OCI-LY7 (cell line): ENCODE measurements around the gene SFRP4. TPM values are rescaled to one million over a fixed set of nuclear protein-coding genes. Genes with fewer than 3 reads are reported as not detected.

Experiments used
- BruUV-seq: library from RNA; stranded (reverse); fragments of 400-500 nt; replicated peaks from 2 replicates; lab custom pipeline; 2021; lab: Mats Ljungman, UMichigan
- CTCF ChIA-PET: fragments of 300-600 bp; sonication (Branson Sonifier 250); formaldehyde crosslinking; loops from one replicate; lab custom pipeline; 2022; ENCODE audit warnings: antibody characterized with exemption; ENCODE audit not compliant: unreplicated experiment; lab: Charles Lee
- POLR2A ChIA-PET: fragments of 300-600 bp; sonication (Branson Sonifier 250); formaldehyde crosslinking; loops from one replicate; lab custom pipeline; 2022; ENCODE audit warnings: antibody characterized with exemption; lab: Charles Lee
- DNase-seq: peaks from one replicate; pipeline ENCODE4 v3.0.0-alpha.2; 2015; ENCODE audit warnings: low spot score
- H2AFZ ChIP-seq: fragments of 200-600 bp; sonication (generic), shearing (Covaris generic); 2 replicates; pipeline ENCODE4 v1.6.1; 2014; ENCODE audit warnings: mild to moderate bottlenecking, antibody characterized with exemption, low read length, moderate library complexity
- H3K27ac ChIP-seq: fragments of 200-600 bp; sonication (generic); 2 replicates; pipeline ENCODE4 v1.5.1; 2014; ENCODE audit warnings: mixed run types, low read depth, mild to moderate bottlenecking, moderate library complexity, low read length, inconsistent platforms; ENCODE audit not compliant: poor library complexity, severe bottlenecking
- H3K36me3 ChIP-seq: fragments of 200-600 bp; sonication (generic); 2 replicates; pipeline ENCODE4 v1.6.1; 2014; ENCODE audit warnings: mild to moderate bottlenecking, antibody characterized with exemption, low read length, moderate library complexity, mixed read lengths; ENCODE audit not compliant: insufficient read depth
- H3K4me1 ChIP-seq: fragments of 200-600 bp; sonication (generic); 2 replicates; pipeline ENCODE4 v1.5.1; 2014; ENCODE audit warnings: mild to moderate bottlenecking, low read length; ENCODE audit not compliant: insufficient read depth, poor library complexity, severe bottlenecking
- H3K4me2 ChIP-seq: fragments of 200-600 bp; sonication (generic); 2 replicates; pipeline ENCODE4 v1.6.1; 2014; ENCODE audit warnings: mild to moderate bottlenecking, low read length
- H3K4me3 ChIP-seq: fragments of 200-600 bp; sonication (generic); 2 replicates; pipeline ENCODE4 v1.5.1; 2014; ENCODE audit warnings: mild to moderate bottlenecking, low read depth, low read length; ENCODE audit not compliant: poor library complexity, severe bottlenecking
- H3K79me2 ChIP-seq: fragments of 200-600 bp; sonication (generic); 2 replicates; pipeline ENCODE4 v1.6.1; 2016; ENCODE audit warnings: low read depth, mild to moderate bottlenecking, low read length, moderate library complexity, mixed read lengths; ENCODE audit not compliant: insufficient read depth
- H3K9me2 ChIP-seq: fragments of 200-600 bp; sonication (generic); 2 replicates; pipeline ENCODE4 v1.6.1; 2016; ENCODE audit warnings: mild to moderate bottlenecking, low read length, mixed read lengths; ENCODE audit not compliant: insufficient read depth
- H3K9me3 ChIP-seq: fragments of 200-600 bp; sonication (generic); 2 replicates; pipeline ENCODE4 v1.6.1; 2014; ENCODE audit warnings: mild to moderate bottlenecking, mixed run types, low read length, mixed read lengths
- H4K20me1 ChIP-seq: fragments of 200-600 bp; sonication (generic); 2 replicates; pipeline ENCODE4 v1.6.1; 2014; ENCODE audit warnings: mild to moderate bottlenecking, antibody characterized with exemption, low read length, moderate library complexity, mixed read lengths; ENCODE audit not compliant: insufficient read depth
- CTCF ChIP-seq: fragments of 200-600 bp; sonication (generic); conservative IDR thresholded peaks from 2 replicates; pipeline ENCODE4 v1.5.1; 2014; ENCODE audit warnings: mild to moderate bottlenecking, antibody characterized with exemption, low read length, moderate library complexity, mixed read lengths
- EZH2phosphoT487 ChIP-seq: fragments of 200-600 bp; sonication (generic); IDR thresholded peaks from 2 replicates; pipeline ENCODE4 v1.6.1; 2018; ENCODE audit warnings: low read depth, borderline replicate concordance, mild to moderate bottlenecking, mixed run types, antibody characterized with exemption, low read length, moderate library complexity, mixed read lengths
- intact Hi-C: fragments of 100-400 bp; cut with micrococcal nuclease; formaldehyde crosslinking; loops from one replicate; pipeline ENCODE4 v1.10.0; 2022; ENCODE audit not compliant: unreplicated experiment
- total RNA-seq, 2 experiments: library from RNA; depleted of rRNA in 1 of 2; stranded (reverse); fragments of >200 nt in 1 of 2; shearing (Covaris generic) in 1 of 2; gene quantifications; 2 replicates each; pipeline ENCODE4 v1.2.3, GENCODE V29; 2014 to 2022

Gene SFRP4
- total RNA-seq, 2 experiments from 2014 or later: not detected

GRCh38 chr7:37944737-37945054 is 28.1 kb upstream of the SFRP4 start:
- Histone ChIP-seq H3K4me3 (no peak overlapping the region), H3K79me2 (no peaks in the 10 kb centered on the region), H3K9me3 (no peaks in the 10 kb centered on the region), H3K27ac (no peak overlapping the region), H3K4me1 (no peaks in the 10 kb centered on the region), H2AFZ (no peak overlapping the region), H3K9me2 (no peaks in the 10 kb centered on the region), H3K4me2 (no peak overlapping the region), H4K20me1 (no peaks in the 10 kb centered on the region), H3K36me3 (no peaks in the 10 kb centered on the region)
- intact Hi-C loops: no loop called here
- ChIA-PET CTCF (no interaction called here), POLR2A (no interaction called here)
- TF ChIP-seq EZH2phosphoT487 (no peak), CTCF (no peak)
- no TSS peak for BruUV-seq
- no peak for DNase-seq

- no TSS peak for BruUV-seq
- intact Hi-C loops: no loop called here
- no peak for DNase-seq
- Histone ChIP-seq H2AFZ (no peak overlapping the region), H4K20me1 (no peaks in the 10 kb centered on the region), H3K27ac (no peak overlapping the region), H3K36me3 (no peaks in the 10 kb centered on the region), H3K4me1 (no peaks in the 10 kb centered on the region), H3K79me2 (no peaks in the 10 kb centered on the region), H3K9me3 (no peaks in the 10 kb centered on the region), H3K9me2 (no peaks in the 10 kb centered on the region), H3K4me2 (no peak overlapping the region), H3K4me3 (no peak overlapping the region)
- ChIA-PET POLR2A (no interaction called here), CTCF (no interaction called here)
- TF ChIP-seq CTCF: no peak
- TF ChIP-seq EZH2phosphoT487: no peak
These were observed 27.5 kb upstream of the SFRP4 start for GRCh38 chr7:37943905-37944736.

- no peaks in the 10 kb centered on the region for H3K36me3 ChIP-seq
- no peaks in the 10 kb centered on the region for H3K9me2 ChIP-seq
- no peaks in the 10 kb centered on the region for H3K9me3 ChIP-seq
- no peaks in the 10 kb centered on the region for H3K79me2 ChIP-seq
- TF ChIP-seq CTCF: no peak
- no peak for TF ChIP-seq EZH2phosphoT487
- no peak for DNase-seq
- no peaks in the 10 kb centered on the region for H4K20me1 ChIP-seq
- H3K27ac ChIP-seq: no peak overlapping the region
- intact Hi-C loops: no loop called here
- H2AFZ ChIP-seq: no peak overlapping the region
- CTCF ChIA-PET: no interaction called here
- BruUV-seq: no TSS peak
- no peak overlapping the region for H3K4me3 ChIP-seq
- POLR2A ChIA-PET: no interaction called here
- H3K4me2 ChIP-seq: no peak overlapping the region
- H3K4me1 ChIP-seq: no peaks in the 10 kb centered on the region
These were observed 26.5 kb upstream of the SFRP4 start for GRCh38 chr7:37942934-37943610.
